CD4-positive, alpha-beta T cell treated with Interleukin-6 for 4 hours (primary cell): ENCODE measurements around the gene BEND5.

Experiments
- DNase-seq: peaks from one replicate; pipeline ENCODE4 v3.0.0-alpha.2; 2020; ENCODE audit warnings: mixed read lengths

The BEND5 gene

GRCh38 chr1:48761411-48761810, 15.3 kb downstream of the BEND5 start:
- no peak for DNase-seq

- DNase-seq, result no peak
Measured at GRCh38 chr1:48760857-48761256, 15.8 kb downstream of the BEND5 start.

GRCh38 chr1:48758976-48759375, 17.7 kb downstream of the BEND5 start:
- DNase-seq, result no peak

GRCh38 chr1:48757363-48757762, 19.3 kb downstream of the BEND5 start:
- DNase-seq, result no peak

GRCh38 chr1:48756683-48757316, 19.9 kb downstream of the BEND5 start:
- no peak for DNase-seq

- no peak for DNase-seq
Measured at GRCh38 chr1:48753293-48753692, 23.4 kb downstream of the BEND5 start.

GRCh38 chr1:48750109-48750508, 26.6 kb downstream of the BEND5 start:
- no peak for DNase-seq

GRCh38 chr1:48749068-48749467, 27.6 kb downstream of the BEND5 start:
- no peak for DNase-seq

GRCh38 chr1:48746906-48747305, 29.8 kb downstream of the BEND5 start:
- DNase-seq, result no peak

- no peak for DNase-seq
Measured at GRCh38 chr1:48744032-48744431, 32.7 kb downstream of the BEND5 start.

GRCh38 chr1:48743480-48743879, 33.2 kb downstream of the BEND5 start:
- no peak for DNase-seq

GRCh38 chr1:48741380-48741779, 35.3 kb downstream of the BEND5 start:
- no peak for DNase-seq

GRCh38 chr1:48740621-48741020, 36.1 kb downstream of the BEND5 start:
- DNase-seq, result no peak

GRCh38 chr1:48739091-48739490, 37.6 kb downstream of the BEND5 start:
- no peak for DNase-seq

GRCh38 chr1:48738356-48738755, 38.3 kb downstream of the BEND5 start:
- no peak for DNase-seq

GRCh38 chr1:48735796-48736195, 40.9 kb downstream of the BEND5 start:
- DNase-seq, result no peak

- DNase-seq, result no peak
Measured at GRCh38 chr1:48730164-48730910, 46.4 kb downstream of the BEND5 start.

GRCh38 chr1:48728584-48728983, 48.1 kb downstream of the BEND5 start:
- DNase-seq, result no peak

- DNase-seq, result no peak
Measured at GRCh38 chr1:48726557-48727215, 50.0 kb downstream of the BEND5 start.

- DNase-seq, result no peak
Measured at GRCh38 chr1:48726139-48726538, 50.6 kb downstream of the BEND5 start.

GRCh38 chr1:48725341-48726046, 51.2 kb downstream of the BEND5 start:
- DNase-seq, result no peak

GRCh38 chr1:48720929-48721328, 55.8 kb downstream of the BEND5 start:
- no peak for DNase-seq

GRCh38 chr1:48718705-48719104, 58.0 kb downstream of the BEND5 start:
- no peak for DNase-seq
